Left hindlimb (tissue), 1 donor: ENCODE data around the gene SIGLEC7.

Experiments used
- DNase-seq: peaks from one replicate; pipeline ENCODE4 v3.0.0-alpha.2; 2018

Gene SIGLEC7

DNA sequence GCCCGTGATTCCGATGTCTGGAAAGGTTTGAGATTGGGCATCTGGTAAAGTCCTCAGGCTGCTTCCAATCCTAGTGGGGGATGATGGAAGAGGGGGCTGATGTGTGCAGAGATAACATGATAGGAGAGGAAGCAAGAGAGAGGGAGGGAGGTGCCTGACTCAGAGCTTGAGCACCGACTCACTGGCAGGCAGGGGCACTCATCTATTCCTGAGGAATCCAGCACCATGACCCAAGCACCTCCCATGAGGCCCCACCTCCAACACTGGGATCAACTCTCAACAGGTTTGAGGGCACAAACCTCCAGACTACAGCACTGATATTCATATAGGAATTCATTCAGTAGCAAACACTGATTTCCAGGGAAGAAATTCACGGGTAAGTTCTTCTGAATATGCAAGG, 23.0 kb upstream of the SIGLEC7 start:
- DNase-seq = no peak

DNA sequence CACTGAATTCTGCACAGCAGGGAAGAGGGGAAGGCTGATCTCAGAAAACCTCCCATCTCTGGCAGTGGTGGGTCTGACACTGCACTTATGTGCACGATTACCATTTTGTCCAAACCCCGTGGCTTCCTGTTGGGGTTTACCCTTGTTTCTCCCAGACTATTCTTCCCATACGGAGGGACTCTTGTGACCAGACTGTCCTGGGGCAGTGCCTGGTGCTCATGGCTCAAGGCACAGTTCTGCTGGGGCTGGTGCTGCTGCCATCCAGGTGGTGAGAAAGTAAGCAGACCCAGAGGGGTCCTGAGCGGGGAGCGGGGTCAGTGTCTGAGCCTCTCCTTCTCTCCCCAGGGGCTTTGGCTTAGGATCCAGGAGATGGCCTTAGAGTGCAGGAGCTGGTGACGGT, 22.5 kb upstream of the SIGLEC7 start:
- DNase-seq = no peak

DNA sequence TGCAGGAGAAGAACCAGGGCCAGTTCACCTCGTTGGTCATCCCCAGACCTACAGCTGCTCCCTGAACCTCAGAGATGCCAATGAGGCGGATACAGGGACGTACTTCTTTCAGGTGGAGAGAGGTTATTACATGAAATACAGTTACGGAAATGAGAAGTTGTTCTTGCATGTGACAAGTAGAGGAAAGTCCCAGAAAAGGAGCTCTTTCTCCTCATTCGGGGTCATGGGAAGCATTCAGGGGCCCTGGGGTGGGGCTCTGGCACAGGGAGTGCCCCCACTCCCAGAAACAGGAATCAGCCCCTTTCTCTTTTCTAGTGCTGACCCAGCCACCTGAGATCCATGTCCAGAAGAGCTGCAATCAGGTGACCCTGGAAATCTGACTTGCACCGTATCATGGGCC, 21.9 kb upstream of the SIGLEC7 start:
- no peak for DNase-seq

- no peak for DNase-seq
Measured at GRCh38 chr19:51121257-51121656, 20.8 kb upstream of the SIGLEC7 start.

GRCh38 chr19:51122112-51122981, 19.8 kb upstream of the SIGLEC7 start:
- no peak for DNase-seq

DNA sequence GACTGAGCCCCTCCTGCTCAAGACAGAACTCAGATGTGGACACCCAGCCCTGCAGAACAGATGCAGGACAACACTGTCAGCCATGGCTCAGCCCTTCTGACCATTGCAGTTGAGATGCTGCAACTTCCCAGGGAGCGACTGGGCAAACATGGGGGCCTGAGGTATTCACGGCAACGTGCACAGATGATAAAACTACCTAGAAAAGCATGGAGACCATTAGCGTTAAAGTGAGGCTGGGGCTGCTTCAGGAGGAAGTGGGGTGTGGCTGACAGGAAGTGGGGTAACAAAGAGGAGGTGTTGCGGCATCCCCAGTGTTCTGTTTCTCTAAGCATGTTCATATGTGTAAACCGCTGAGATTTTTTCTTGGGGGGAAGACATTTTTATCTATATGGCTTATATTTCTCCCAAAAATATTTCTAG, 18.7 kb upstream of the SIGLEC7 start:
- DNase-seq = no peak

- DNase-seq = no peak
Measured at GRCh38 chr19:51123802-51124201, 18.3 kb upstream of the SIGLEC7 start.

DNA sequence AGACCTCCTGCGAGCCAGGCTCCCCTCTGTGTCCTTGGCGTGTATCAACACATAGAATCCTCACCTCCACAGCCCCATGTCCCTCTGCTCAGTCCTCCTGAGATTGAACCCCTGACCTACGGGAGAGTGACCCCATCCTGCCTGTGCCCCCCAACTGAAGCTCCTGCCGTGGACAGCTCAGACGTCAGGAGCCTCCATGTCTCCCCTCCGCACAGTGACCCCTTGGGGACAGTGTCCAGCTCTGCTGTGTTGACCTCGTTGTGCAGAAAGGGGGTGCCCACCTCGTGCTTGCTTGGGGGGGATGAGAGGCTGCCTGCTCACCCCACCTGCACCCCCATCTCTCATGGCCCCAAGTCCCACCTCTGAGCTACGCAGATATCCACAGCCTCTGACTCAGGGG, 17.9 kb upstream of the SIGLEC7 start:
- no peak for DNase-seq

DNA sequence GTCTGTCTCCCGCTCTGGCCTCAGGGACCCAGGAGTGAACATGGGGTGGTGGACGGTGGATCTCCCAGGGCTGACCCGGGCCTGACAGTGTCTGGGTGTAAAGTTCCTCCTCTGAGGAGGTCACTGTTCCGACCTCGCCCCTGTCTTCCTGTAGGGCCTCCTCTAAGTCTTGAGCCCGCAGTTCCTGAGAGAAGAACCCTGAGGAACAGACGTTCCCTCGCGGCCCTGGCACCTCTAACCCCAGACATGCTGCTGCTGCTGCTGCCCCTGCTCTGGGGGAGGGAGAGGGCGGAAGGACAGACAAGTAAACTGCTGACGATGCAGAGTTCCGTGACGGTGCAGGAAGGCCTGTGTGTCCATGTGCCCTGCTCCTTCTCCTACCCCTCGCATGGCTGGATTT, 17.4 kb upstream of the SIGLEC7 start, which contains the start of gene SIGLEC9:
SIGLEC9 (plus strand) TSS at position 178 of the 400 bp plus-strand sequence; CDS start at position 247, 69 bp downstream.
- no peak for DNase-seq

DNA sequence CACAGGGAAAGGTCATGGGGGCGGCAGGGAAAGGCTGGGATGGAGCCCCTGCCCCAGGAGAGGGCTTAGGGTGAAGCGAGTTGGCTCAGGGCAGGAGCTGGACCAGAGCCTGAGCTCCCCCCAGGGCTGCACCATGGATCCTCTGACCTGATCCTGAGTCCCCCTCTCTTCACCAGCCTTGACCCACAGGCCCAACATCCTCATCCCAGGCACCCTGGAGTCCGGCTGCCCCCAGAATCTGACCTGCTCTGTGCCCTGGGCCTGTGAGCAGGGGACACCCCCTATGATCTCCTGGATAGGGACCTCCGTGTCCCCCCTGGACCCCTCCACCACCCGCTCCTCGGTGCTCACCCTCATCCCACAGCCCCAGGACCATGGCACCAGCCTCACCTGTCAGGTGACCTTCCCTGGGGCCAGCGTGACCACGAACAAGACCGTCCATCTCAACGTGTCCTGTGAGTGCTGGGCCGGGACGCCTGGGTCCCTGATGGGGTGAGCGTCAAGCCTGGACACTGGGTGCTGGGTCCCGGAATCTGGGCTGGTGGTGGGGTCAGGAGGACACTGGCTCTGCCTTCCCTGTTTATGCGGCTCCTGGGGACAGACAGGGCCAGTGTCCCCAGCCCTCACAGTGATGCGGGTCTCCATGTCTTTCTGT, 16.6 kb upstream of the SIGLEC7 start:
- no peak for DNase-seq

DNA sequence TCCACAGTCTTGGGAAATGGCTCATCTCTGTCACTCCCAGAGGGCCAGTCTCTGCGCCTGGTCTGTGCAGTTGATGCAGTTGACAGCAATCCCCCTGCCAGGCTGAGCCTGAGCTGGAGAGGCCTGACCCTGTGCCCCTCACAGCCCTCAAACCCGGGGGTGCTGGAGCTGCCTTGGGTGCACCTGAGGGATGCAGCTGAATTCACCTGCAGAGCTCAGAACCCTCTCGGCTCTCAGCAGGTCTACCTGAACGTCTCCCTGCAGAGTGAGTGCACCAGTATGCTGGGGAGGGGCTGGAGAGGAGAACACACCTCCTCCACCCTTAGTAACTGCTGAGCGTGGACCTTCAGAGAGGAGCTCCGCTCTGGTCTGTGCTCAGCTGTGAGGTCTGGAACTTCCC, 15.1 kb upstream of the SIGLEC7 start:
- DNase-seq = no peak

- DNase-seq = no peak
Measured at GRCh38 chr19:51127755-51128154, 14.3 kb upstream of the SIGLEC7 start.

DNA sequence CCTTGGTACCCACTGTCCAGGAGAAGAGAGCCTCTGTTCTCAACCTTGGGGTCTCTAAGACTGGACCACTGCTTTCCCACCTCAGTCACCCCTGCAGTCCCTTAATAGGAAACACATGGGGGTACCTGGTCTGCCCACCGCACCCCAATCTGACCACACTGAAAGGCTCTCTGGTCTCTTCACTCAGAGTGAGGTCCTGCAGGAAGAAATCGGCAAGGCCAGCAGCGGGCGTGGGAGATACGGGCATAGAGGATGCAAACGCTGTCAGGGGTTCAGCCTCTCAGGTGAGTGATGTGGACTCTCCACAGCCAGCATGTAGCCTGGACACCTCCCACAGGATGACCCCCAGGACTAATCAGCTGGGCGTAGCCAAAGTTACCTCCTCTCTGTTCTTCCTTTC, 13.9 kb upstream of the SIGLEC7 start:
- DNase-seq = no peak

GRCh38 chr19:51129716-51130115, 12.4 kb upstream of the SIGLEC7 start:
- no peak for DNase-seq

GRCh38 chr19:51131780-51132680, 10.1 kb upstream of the SIGLEC7 start:
- DNase-seq = no peak

DNA sequence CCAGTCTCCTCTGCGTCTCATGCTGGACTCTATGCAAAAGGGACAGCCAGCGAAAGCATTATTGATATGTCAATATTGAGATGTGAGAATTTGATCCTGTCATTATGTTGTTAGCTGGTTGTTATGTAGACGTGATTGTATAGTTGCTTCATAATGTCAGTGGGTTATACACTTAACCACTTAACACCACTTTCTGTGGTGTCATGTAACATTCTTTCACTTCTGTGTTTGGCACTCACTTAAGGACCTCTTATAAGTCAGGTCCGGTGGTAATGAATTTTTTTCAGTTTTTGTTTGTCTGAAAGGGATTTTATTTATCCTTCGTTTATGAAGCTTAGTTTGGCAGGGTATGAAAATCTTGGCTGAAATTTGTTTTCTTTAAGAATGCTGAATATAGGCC, 7.1 kb upstream of the SIGLEC7 start:
- DNase-seq = no peak

- no peak for DNase-seq
Measured at GRCh38 chr19:51135986-51136762, 5.9 kb upstream of the SIGLEC7 start.

- no peak for DNase-seq
Measured at GRCh38 chr19:51136851-51137551, 5.1 kb upstream of the SIGLEC7 start.

DNA sequence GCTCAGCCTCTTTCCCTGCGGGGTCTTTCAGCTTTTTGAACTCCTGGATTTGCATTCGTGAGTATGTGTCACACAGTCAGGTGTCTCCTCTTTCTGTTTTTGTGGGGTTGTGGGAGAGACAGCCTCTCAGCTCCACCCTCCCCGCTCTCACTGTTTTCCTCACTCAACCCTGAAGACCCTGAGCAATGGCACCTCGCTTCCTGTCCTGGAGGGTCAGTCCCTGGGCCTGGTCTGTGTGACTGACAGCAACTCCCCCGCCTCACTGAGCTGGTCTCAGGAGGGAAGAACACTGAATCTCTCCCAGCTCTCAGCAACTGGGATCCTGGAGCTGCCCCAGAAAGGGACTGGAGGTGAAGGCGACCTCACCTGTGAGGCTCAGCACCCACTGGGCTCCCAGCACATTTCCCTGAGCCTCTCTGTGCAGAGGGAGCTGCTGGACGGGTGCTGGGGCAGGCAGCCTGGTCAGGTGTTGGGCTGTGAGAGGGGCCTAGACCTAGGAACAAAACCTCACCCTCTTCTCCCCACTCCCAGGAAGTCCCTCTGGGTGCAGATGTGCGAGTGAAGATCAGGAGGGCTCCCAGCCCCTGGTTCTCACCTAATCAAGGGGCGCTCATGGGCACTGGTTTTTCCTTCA, 4.2 kb upstream of the SIGLEC7 start:
- no peak for DNase-seq

- DNase-seq = no peak
Measured at GRCh38 chr19:51138549-51138979, 3.5 kb upstream of the SIGLEC7 start.
